Measurements from ENCODE around the gene PEX1.
"Not testable (repeated sequence)": the region's sequence is repeated elsewhere in the genome, so short reads cannot be mapped to it uniquely, and the experiment has no call there.

PEX1 gene

GRCh38 chr7:92528188-92528957 is at the start of gene PEX1, which contains the start of gene RBM48:
TSS of gene PEX1 (minus strand) at chr7:92528520. CDS start at chr7:92528435, 85 bp downstream.
TSS of gene RBM48 (plus strand) at chr7:92528795. CDS start at chr7:92528814, 19 bp downstream.
- peak; percentile 99 for DNase-seq

GRCh38 chr7:92576296-92576695 is 48.0 kb upstream of the PEX1 start:
- DNase-seq: no peak

- no peak for DNase-seq
Measured at GRCh38 chr7:92569137-92569536, 40.8 kb upstream of the PEX1 start.

- DNase-seq: no peak
Measured at GRCh38 chr7:92567460-92567859, 39.1 kb upstream of the PEX1 start.

GRCh38 chr7:92563345-92563744 is 35.0 kb upstream of the PEX1 start:
- no peak for DNase-seq

- no peak for DNase-seq
Measured at GRCh38 chr7:92560602-92561001, 32.3 kb upstream of the PEX1 start.

- no peak for DNase-seq
Measured at GRCh38 chr7:92557808-92558362, 29.6 kb upstream of the PEX1 start.

- DNase-seq: no peak
Measured at GRCh38 chr7:92557249-92557648, 28.9 kb upstream of the PEX1 start.

GRCh38 chr7:92550194-92550593 is 21.9 kb upstream of the PEX1 start:
- DNase-seq: no peak

GRCh38 chr7:92547579-92547978 is 19.3 kb upstream of the PEX1 start:
- DNase-seq: no peak

- no peak for DNase-seq
Measured at GRCh38 chr7:92546856-92547497, 18.7 kb upstream of the PEX1 start.

GRCh38 chr7:92545116-92545515 is 16.8 kb upstream of the PEX1 start:
- not testable (repeated sequence) for DNase-seq

GRCh38 chr7:92543542-92543941 is 15.2 kb upstream of the PEX1 start:
- DNase-seq: not testable (repeated sequence)

GRCh38 chr7:92534572-92534971 is 6.3 kb upstream of the PEX1 start:
- no peak for DNase-seq

- no peak for DNase-seq
Measured at GRCh38 chr7:92528958-92529264, 591 bp upstream of the PEX1 start.

GRCh38 chr7:92527300-92528187 is 776 bp downstream of the PEX1 start:
- peak; percentile 23 for DNase-seq

GRCh38 chr7:92523110-92523509 is 5.2 kb downstream of the PEX1 start:
- DNase-seq: no peak

GRCh38 chr7:92520024-92520423 is 8.3 kb downstream of the PEX1 start:
- no peak for DNase-seq

- no peak for DNase-seq
Measured at GRCh38 chr7:92517631-92518030, 10.7 kb downstream of the PEX1 start.

- DNase-seq: no peak
Measured at GRCh38 chr7:92513167-92513902, 15.0 kb downstream of the PEX1 start.

GRCh38 chr7:92508946-92509345 is 19.4 kb downstream of the PEX1 start:
- no peak for DNase-seq

GRCh38 chr7:92506363-92506762 is 22.0 kb downstream of the PEX1 start:
- no peak for DNase-seq

GRCh38 chr7:92504563-92504962 is 23.8 kb downstream of the PEX1 start:
- DNase-seq: no peak

Data from NCI-H1694 (cell line).